Esophagus (tissue), 2 donors: Measurements from ENCODE around the gene SH3BP4. TPM values are rescaled to one million over a fixed set of nuclear protein-coding genes. Genes with fewer than 3 reads are reported as not detected.

Source experiments
- H3K27ac ChIP-seq, 2 donors: one replicate each; pipeline ENCODE4 v1.5.1; 2013; ENCODE audit warnings: low read depth in 2 of 2, mild to moderate bottlenecking in 2 of 2, inconsistent platforms in 1 of 2, low read length in 1 of 2, moderate library complexity in 1 of 2
- H3K27me3 ChIP-seq, 2 donors: one replicate each; pipeline ENCODE4 v1.6.1; 2013; ENCODE audit warnings: low read length in 2 of 2, control low read depth in 1 of 2, mild to moderate bottlenecking in 1 of 2; ENCODE audit not compliant: insufficient read depth in 2 of 2, control insufficient read depth in 1 of 2
- H3K36me3 ChIP-seq, 2 donors: one replicate each; pipeline ENCODE4 v1.6.1; 2013; ENCODE audit warnings: low read length in 1 of 2; ENCODE audit not compliant: control insufficient read depth in 2 of 2, insufficient read depth in 2 of 2
- H3K4me1 ChIP-seq, 2 donors: one replicate each; pipeline ENCODE4 v1.6.1; 2013; ENCODE audit warnings: low read length in 1 of 2; ENCODE audit not compliant: control insufficient read depth in 2 of 2, insufficient read depth in 2 of 2
- H3K4me3 ChIP-seq, 2 donors: one replicate each; pipeline ENCODE4 v1.5.1; 2013; ENCODE audit warnings: low read length in 2 of 2, mild to moderate bottlenecking in 2 of 2, low read depth in 1 of 2, moderate library complexity in 1 of 2
- H3K9me3 ChIP-seq, 2 donors: one replicate each; pipeline ENCODE4 v1.6.1; 2013; ENCODE audit warnings: mild to moderate bottlenecking in 2 of 2, low read depth in 1 of 2, low read length in 1 of 2, moderate library complexity in 1 of 2; ENCODE audit not compliant: control insufficient read depth in 2 of 2, insufficient read depth in 1 of 2
- WGBS, 2 donors: extraction: QIAGEN DNeasy Blood & Tissue Kit; methylation state at CpG; one replicate each; pipeline ENCODE4 v1.1.7; 2013; 5-methylcytosine and 5-hydroxymethylcytosine counted together
- polyA plus RNA-seq, 2 donors: library from polyadenylated mRNA; stranded (reverse); fragments of 200-250 nt; gene quantifications; one replicate each; pipeline ENCODE4 v1.2.3, GENCODE V29; 2013
- donor health status: healthy with polysubstance abuse.
- donor health status: Bipolar disorder and iron deficiency.

SH3BP4 gene
- polyA plus RNA-seq, 2 donors = 4.4 to 5.5 TPM

DNA sequence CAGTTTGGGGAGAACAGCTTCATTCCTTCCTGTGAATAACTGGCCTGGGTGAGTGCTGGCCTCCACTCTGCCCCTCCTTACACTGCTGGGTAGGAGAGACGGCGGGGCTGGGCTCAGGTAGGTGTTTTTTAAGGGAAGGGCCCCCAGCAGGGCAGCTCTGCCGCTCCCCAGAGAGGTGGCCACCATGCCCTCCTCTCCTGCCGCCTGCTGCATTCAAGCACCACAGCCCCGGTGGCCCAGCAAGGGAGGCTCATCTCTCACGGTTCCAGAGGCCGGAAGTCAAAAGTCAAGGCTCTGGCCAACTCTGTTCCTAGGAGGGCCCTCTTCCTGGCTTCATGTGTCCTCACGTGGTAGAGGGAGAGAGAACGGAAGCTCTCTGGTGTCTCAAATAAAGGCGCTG is 81.1 kb downstream of the SH3BP4 start:
- 86 to 92% methylated on average over 10 of the region's 10 CpGs for WGBS, 2 donors
- no peaks in the 10 kb centered on the region for H3K36me3 ChIP-seq
- H3K9me3 ChIP-seq = no peaks in the 10 kb centered on the region
- no peak overlapping the region for H3K4me3 ChIP-seq
- peaks cover 0 to 11% of the 10 kb centered on the region in 2 donors for H3K4me1 ChIP-seq
- H3K27ac ChIP-seq = no peak overlapping the region
- H3K27me3 ChIP-seq = no peaks in the 10 kb centered on the region

DNA sequence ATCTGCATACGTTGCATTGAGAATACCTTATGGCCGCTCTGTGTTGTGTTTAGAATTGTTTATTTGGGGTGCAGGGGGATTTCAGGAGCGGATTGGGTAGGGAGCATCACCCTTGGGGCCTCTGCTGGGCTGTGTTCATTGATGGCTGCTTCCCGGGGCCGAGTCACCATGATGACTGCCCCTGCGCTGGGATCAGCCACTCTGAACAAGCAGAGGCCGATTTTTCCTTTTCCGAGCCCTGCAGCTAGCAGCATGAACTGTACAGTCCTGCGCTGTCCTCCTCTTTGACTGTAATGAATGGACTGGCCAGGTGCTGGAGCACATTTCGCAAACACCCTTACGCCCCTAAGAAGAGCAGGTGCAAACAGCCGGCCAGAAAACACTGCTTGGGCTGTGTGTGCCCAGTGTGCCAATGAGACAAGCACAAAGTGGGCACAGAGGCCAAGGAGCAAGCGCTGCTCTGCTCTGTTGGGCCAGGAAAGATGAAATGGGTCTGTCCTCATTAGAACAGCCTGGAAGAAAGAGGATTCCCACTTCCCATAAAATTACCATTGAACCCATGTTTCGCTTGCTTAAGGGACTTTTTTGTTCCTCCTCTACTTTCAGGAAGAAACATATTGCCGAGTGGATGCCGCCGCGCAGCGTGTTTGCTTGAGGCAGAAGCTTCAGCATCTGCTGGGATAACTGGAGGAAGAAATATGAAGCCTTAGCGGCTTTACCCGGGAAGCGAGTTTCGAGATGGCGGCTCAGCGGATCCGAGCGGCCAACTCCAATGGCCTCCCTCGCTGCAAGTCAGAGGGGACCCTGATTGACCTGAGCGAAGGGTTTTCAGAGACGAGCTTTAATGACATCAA is 82.7 kb downstream of the SH3BP4 start:
- Histone ChIP-seq H3K27me3 (no peaks in the 10 kb centered on the region), H3K4me1 (peaks cover 0 to 3% of the 10 kb centered on the region in 2 donors), H3K36me3 (no peaks in the 10 kb centered on the region), H3K27ac (no peak overlapping the region), H3K9me3 (no peaks in the 10 kb centered on the region), H3K4me3 (no peak overlapping the region)
- WGBS, 2 donors = 93% methylated on average over 30 of the region's 30 CpGs

DNA sequence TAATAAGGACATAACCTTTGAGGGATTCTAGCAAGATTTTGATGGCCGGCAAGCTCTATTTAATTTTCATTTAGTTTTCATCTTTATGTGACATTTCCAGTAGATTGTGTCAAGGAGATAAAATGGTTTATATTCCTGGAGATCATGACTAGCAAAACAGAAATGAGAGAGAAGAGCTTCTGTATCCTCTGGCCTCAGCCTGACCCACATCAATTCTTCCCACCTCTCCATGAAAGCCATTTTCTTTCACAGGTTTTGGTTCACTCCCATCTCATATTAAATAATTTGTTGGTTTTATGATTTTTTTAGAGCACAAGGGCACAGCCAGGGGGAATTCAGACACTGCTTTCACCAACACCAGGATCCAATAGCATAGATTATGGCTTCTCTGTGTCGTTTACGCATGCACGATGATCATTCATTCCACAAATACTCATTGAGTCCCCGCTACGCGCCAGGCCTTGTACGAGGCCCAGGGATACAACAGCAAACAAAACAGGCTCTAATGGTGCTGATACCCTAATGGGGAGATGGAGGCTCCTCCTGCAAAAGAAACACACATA is 85.9 kb downstream of the SH3BP4 start:
- 90 to 96% methylated on average over 8 of the region's 8 CpGs for WGBS, 2 donors
- Histone ChIP-seq H3K9me3 (no peaks in the 10 kb centered on the region), H3K27ac (no peak overlapping the region), H3K4me3 (no peak overlapping the region), H3K4me1 (no peaks in the 10 kb centered on the region), H3K36me3 (peaks cover 0 to 16% of the 10 kb centered on the region in 2 donors), H3K27me3 (no peaks in the 10 kb centered on the region)

DNA sequence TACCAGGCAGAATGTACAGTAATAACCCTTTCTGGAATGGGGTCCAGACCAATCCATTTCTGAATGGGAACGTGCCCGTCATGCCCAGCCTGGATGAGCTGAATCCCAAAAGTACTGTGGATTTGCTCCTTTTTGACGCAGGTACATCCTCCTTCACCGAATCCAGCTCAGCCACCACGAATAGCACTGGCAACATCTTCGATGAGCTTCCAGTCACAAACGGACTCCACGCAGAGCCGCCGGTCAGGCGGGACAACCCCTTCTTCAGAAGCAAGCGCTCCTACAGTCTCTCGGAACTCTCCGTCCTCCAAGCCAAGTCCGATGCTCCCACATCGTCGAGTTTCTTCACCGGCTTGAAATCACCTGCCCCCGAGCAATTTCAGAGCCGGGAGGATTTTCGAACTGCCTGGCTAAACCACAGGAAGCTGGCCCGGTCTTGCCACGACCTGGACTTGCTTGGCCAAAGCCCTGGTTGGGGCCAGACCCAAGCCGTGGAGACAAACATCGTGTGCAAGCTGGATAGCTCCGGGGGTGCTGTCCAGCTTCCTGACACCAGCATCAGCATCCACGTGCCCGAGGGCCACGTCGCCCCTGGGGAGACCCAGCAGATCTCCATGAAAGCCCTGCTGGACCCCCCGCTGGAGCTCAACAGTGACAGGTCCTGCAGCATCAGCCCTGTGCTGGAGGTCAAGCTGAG is 89.6 kb downstream of the SH3BP4 start:
- H3K9me3 ChIP-seq = no peaks in the 10 kb centered on the region
- no peak overlapping the region for H3K4me3 ChIP-seq
- H3K27me3 ChIP-seq = no peaks in the 10 kb centered on the region
- no peak overlapping the region for H3K27ac ChIP-seq
- peaks cover 0 to 20% of the 10 kb centered on the region in 2 donors for H3K36me3 ChIP-seq
- H3K4me1 ChIP-seq = peaks cover 2 to 4% of the 10 kb centered on the region in 2 donors
- WGBS, 2 donors = 93% methylated on average over 31 of the region's 31 CpGs

DNA sequence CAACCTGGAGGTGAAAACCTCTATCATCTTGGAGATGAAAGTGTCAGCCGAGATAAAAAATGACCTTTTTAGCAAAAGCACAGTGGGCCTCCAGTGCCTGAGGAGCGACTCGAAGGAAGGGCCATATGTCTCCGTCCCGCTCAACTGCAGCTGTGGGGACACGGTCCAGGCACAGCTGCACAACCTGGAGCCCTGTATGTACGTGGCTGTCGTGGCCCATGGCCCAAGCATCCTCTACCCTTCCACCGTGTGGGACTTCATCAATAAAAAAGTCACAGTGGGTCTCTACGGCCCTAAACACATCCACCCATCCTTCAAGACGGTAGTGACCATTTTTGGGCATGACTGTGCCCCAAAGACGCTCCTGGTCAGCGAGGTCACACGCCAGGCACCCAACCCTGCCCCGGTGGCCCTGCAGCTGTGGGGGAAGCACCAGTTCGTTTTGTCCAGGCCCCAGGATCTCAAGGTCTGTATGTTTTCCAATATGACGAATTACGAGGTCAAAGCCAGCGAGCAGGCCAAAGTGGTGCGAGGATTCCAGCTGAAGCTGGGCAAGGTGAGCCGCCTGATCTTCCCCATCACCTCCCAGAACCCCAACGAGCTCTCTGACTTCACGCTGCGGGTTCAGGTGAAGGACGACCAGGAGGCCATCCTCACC is 90.2 kb downstream of the SH3BP4 start:
- H3K27ac ChIP-seq = no peak overlapping the region
- peaks cover 0 to 20% of the 10 kb centered on the region in 2 donors for H3K36me3 ChIP-seq
- H3K4me3 ChIP-seq = no peak overlapping the region
- WGBS, 2 donors = 93% methylated on average over 25 of the region's 25 CpGs
- H3K27me3 ChIP-seq = no peaks in the 10 kb centered on the region
- H3K4me1 ChIP-seq = peaks cover 2 to 4% of the 10 kb centered on the region in 2 donors
- no peaks in the 10 kb centered on the region for H3K9me3 ChIP-seq

DNA sequence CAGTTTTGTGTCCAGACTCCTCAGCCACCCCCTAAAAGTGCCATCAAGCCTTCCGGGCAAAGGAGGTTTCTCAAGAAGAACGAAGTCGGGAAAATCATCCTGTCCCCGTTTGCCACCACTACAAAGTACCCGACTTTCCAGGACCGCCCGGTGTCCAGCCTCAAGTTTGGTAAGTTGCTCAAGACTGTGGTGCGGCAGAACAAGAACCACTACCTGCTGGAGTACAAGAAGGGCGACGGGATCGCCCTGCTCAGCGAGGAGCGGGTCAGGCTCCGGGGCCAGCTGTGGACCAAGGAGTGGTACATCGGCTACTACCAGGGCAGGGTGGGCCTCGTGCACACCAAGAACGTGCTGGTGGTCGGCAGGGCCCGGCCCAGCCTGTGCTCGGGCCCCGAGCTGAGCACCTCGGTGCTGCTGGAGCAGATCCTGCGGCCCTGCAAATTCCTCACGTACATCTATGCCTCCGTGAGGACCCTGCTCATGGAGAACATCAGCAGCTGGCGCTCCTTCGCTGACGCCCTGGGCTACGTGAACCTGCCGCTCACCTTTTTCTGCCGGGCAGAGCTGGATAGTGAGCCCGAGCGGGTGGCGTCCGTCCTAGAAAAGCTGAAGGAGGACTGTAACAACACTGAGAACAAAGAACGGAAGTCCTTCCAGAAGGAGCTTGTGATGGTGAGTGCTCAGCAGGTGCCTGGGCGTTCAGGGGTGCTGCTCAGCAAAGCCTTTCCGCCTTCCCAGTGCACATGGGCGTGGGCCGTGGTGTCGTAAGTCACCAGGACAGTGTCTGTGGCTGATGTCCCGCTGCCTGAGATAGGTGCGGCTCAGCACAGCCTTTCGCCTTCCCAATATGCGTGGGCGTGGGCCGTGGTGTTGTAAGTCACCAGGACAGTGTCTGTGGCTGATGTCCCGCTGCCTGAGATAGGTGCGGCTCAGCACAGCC is 91.0 kb downstream of the SH3BP4 start:
- H3K36me3 ChIP-seq = peaks cover 0 to 20% of the 10 kb centered on the region in 2 donors
- peaks cover 2 to 4% of the 10 kb centered on the region in 2 donors for H3K4me1 ChIP-seq
- H3K27me3 ChIP-seq = no peaks in the 10 kb centered on the region
- 93 to 96% methylated on average over 44 of the region's 49 CpGs for WGBS, 2 donors
- no peak overlapping the region for H3K4me3 ChIP-seq
- H3K9me3 ChIP-seq = no peaks in the 10 kb centered on the region
- H3K27ac ChIP-seq = no peak overlapping the region

DNA sequence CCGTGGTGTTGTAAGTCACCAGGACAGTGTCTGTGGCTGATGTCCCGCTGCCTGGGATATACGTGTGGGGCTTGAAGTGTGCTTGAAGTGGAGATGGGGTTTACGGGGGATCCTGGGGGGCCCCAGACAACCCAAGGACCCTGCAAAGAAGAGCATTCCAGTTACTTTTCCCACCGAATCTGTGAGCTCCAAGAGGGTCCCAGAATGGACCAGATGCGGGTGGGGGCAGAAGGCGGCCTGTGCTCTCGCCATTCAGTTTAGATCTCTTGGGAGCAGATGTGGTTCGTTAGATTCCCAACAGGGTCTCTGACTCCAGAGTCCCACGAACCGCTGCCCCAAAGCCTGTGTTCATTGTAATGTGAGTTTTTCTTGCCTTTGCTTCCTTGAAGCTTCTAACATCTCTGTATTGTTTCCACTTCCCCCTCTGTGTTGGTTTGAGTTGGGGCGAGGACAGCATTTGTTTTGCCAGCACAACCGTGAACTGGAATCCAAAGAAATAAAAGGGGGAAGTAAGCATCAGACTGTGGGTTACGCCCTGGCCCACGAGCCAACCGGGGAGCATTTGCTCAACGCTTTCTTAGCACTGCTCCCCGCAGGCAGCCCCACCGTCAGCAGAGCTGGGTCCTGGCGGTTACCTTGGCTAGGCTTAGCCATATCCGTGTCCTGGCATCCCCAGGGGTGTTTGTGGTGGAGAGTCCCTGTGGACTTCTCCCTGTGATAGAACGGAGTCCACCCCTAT is 92.1 kb downstream of the SH3BP4 start:
- H3K36me3 ChIP-seq = peaks cover 0 to 20% of the 10 kb centered on the region in 2 donors

DNA sequence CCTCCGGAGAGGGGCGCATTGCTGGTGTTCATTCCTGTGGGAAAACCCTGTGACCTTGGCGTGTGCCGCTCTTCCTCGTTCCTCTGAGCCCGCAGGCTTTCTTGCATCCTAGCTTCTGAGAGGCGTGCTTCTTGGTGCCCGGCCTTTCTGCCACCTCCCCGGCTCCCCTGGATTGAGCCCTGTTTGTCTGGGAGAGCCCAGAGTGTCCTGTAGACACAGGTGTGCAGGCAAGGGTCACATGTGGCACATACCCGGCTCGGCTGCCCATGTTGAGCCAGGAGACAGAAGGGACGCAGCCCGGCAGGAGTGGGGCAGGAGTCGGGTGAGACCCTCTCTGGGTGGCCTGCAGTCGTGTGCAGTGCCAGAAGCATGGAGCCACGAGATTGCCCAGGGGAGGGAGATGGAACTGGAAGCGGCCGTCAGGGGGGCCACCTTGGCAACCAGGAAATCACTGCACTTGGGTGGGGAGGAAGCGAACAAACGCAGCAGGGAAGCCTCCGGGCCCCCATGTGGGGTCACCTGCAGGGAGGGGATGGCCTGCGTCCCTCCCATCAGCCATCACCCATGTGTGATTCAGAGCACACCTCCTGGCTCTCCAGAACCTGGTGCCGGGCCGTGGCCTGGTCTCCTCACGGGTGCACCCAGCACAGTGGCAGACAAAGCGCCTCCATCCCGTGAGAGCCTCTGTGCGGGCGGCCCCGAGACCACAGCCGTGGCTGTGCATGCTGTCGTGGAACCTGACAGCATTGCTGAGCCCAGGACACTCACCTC is 92.9 kb downstream of the SH3BP4 start:
- Histone ChIP-seq H3K36me3 (peaks cover 0 to 20% of the 10 kb centered on the region in 2 donors), H3K4me3 (no peak overlapping the region), H3K27me3 (no peaks in the 10 kb centered on the region), H3K4me1 (peaks cover 4 to 5% of the 10 kb centered on the region in 2 donors), H3K9me3 (no peaks in the 10 kb centered on the region), H3K27ac (no peak overlapping the region)
- 71 to 82% methylated on average over 32 of the region's 32 CpGs for WGBS, 2 donors

More for the DNA sequence above, 92.1 kb downstream of the SH3BP4 start:
- no peaks in the 10 kb centered on the region for H3K9me3 ChIP-seq
- 75 to 82% methylated on average over 21 to 22 of the region's 22 CpGs for WGBS, 2 donors
- no peak overlapping the region for H3K4me3 ChIP-seq
- peaks cover 3 to 4% of the 10 kb centered on the region in 2 donors for H3K4me1 ChIP-seq
- no peaks in the 10 kb centered on the region for H3K27me3 ChIP-seq
- H3K27ac ChIP-seq = no peak overlapping the region
